ENCODE results near the gene HIRA.

DNA sequence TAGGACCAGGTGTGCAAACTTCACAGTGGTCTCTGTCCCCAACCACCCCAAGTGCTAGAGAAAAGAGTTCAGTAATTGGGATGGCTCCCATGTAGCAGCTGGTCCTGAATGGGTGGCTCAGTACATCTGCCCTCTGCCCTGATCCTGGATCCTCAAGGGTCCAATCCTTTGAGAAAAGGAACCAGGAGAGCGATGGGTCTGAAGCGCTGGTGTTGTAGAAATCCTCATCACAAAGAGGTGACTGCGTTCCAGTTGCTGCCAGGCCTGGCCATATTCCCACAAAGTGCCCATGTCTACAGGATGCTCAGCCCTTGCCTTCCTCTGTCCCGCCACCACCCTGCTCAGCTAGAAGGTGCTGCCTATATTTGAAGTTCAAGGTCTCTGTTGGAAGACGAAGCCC is 22.2 kb upstream of the HIRA start:
- TF ChIP-seq, protein P1, sequence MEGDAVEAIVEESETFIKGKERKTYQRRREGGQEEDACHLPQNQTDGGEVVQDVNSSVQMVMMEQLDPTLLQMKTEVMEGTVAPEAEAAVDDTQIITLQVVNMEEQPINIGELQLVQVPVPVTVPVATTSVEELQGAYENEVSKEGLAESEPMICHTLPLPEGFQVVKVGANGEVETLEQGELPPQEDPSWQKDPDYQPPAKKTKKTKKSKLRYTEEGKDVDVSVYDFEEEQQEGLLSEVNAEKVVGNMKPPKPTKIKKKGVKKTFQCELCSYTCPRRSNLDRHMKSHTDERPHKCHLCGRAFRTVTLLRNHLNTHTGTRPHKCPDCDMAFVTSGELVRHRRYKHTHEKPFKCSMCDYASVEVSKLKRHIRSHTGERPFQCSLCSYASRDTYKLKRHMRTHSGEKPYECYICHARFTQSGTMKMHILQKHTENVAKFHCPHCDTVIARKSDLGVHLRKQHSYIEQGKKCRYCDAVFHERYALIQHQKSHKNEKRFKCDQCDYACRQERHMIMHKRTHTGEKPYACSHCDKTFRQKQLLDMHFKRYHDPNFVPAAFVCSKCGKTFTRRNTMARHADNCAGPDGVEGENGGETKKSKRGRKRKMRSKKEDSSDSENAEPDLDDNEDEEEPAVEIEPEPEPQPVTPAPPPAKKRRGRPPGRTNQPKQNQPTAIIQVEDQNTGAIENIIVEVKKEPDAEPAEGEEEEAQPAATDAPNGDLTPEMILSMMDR (IDR thresholded peaks at IDR 0.05) = no peak
- TF ChIP-seq POLR2AphosphoS5 (IDR thresholded peaks at IDR 0.05) = no peak

All from transverse colon (tissue), 4 donors.